ENCODE data around the gene SND1.

The SND1 gene

DNA sequence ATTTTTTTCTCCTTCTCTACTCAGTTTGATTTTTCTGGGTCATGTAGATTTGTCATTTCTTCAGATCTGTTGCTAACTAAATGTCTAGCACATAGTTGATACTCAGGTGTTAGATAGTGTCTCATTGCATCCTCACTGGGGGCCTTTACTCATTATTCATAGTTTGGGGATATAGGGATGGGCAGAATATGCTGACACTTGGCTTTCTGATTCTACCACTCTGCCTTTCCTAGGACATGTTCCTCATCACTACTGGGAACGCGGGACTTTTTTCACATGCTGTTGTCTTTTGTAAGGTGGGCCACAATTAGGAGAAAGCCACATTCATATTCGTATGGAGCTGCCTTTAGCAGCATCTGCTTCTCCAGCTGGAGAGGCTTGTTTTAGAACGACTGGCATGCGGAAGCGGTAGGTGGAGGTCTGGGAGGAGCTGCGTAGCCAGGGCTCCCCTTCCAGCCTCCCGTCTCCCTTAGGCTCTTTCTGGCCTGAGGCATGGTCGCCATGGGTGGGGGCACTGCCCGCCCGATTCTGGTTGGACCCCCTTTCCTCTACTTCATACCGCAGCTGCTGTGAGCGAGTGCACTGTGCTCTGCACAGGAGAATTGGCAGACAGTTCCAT, 78.8 kb downstream of the SND1 start:
- DNase-seq (ENCODE audit: low read depth, low spot score), result no peak

DNA sequence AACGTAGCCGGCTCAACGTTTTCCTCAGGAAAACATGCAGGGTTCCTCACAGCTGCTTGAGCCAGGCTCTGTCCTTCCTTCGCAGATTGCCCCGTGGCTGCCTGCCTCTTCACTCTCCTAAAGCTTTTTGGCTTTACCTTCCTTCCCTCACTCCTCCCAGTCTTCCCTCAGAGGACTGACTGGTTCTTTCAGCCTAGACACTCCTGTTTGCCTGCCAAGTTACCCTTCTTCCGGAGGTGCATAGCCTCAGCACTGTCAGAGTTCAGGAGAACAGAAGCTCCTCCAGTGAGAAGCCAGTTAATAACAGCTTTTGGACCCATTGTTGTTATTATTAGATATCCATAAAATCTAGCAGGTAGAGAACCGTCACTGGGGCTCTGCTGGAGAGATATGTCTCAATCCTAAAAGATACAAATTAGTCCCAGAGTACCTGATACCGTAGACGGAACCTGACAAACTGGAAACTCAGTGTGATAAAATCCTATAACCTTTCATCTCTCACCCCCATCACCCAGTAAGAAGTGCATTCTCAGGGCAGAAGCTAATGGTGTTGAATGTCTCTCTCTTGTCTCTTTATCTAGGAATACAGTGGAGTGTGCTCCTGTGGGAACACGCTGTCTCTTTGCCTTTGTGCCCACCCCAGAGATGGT, 79.6 kb downstream of the SND1 start:
- DNase-seq (ENCODE audit: low read depth, low spot score), result no peak

DNA sequence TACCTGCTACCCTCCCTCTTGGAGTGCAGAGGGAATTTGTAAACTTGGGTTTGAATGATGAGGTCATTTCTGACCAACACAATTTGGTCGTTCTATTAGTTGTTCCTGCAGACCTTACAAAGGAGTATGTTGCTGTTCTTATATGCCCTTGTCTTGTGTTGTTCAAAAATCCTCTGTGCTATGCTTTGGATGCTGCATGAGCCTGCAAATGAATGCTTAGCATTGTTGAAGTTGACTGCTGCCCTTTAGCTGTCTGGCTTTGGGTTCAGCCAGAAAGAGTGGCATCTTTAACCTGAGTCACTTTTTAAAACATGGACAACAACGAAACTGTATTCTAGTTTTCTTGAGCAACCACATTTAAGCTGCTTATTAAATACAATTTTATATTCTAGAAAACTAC, 80.3 kb downstream of the SND1 start:
- no peak for DNase-seq (ENCODE audit: low read depth, low spot score)

DNA sequence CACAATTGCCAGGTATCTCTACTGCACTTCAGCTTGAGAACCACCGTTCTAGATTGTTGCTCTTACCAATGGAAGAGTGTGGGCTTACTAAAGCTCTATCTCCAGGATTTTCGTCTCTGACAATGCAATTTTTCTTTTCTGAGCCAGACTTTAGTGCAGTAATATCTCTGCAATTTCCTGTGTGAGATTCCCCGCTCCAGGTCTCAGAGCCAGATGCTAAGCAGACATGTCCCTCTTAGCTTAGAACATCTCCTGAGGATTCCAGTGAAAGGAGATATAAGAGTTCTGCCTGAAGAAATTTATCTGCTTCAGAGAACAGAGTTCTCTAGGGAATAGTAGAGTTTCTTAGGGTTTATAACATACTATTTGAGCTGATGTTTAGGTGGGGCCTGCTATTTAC, 82.0 kb downstream of the SND1 start:
- no peak for DNase-seq (ENCODE audit: low read depth, low spot score)

DNA sequence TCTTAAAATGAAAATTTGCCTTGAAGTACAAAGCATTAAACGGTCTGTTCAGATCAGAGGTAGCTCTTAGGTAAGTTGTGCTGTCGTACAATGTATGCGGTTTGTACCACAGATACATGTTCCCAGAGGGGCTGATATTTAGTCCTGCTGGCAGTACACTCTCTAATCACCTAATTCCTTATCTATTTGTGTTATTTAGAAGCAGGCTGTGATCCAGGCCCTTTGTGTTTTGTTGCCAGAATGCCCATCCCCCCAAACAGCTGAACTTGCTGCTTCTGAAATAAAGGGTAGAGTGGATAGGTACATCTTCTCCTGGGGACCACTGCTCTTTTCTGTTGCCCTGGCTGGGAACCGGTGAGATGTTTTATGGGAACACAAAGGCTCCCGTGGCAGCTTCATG, 84.5 kb downstream of the SND1 start:
- DNase-seq (ENCODE audit: low read depth, low spot score), result no peak

DNA sequence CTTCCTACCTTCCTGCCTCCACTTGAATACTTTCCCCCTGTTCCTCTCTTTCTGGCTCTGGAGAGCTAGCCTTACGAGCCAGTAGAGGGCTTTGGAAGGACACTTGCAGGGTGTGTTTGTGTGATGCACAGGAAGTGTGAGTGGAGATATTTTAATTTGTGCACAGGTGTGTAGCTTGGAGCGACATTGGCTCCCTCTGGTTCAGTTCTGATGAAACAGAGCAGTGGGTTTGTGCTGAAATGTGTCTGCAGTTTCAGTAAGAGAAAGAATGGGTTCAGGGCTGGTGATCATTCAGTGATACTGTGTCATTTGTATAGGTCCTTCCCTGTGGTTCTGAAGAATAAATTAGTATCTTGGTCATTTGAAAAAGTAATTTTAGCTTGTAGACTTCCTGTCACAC, 86.9 kb downstream of the SND1 start:
- DNase-seq (ENCODE audit: low read depth, low spot score), result no peak

DNA sequence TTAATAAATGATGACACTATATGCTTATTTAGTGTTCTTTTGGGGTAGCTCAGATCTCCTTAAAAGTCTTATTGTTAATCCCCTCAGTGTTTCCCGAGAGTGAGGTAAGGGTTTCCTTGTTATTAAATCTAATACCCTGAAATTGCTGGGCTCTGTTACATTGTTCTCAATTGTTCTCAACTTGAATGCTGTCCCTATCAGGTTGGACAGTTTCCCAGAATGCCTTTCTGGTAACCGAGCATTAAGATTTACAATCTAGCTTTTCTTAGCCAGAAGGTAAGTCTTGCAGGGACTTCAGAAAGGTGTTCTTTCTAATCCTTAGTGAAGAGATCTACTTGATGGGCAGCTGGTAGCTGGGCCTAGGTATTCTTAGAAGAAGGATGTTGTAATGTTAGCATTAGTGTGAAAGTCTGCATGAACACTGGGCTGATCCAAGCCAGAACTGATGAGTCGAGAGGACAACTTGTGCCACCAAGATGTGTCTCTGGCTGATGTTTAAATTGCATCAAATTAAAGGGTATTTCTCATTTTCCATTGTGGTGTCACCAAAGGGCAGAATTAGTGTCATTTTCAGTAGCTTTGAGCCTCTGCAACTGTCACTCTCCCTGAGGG, 89.9 kb downstream of the SND1 start:
- no peak for DNase-seq (ENCODE audit: low read depth, low spot score)

- DNase-seq (ENCODE audit: low read depth, low spot score), result no peak
Observed at GRCh38 chr7:127745445-127745844, 93.5 kb downstream of the SND1 start.

DNA sequence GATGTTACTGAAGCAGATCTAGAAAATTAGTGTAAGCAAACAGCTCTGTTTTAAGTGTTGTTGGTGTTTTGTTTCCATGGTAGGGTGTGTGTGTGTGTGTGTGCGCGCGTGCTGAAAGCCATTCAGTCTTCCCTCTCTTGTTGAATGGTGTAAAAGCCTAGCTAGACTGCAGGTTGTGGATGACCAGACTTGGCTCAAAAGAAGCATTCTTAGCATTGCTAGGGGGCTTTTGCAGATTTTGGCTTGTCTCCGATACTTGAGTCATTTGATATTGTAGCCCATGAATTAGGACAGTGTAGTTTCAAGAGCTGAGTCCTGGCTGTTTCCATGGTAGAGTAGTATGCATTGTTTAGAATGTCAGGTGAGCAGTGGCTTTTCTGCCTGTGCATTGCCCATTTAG, 99.1 kb downstream of the SND1 start:
- no peak for DNase-seq (ENCODE audit: low read depth, low spot score)

DNA sequence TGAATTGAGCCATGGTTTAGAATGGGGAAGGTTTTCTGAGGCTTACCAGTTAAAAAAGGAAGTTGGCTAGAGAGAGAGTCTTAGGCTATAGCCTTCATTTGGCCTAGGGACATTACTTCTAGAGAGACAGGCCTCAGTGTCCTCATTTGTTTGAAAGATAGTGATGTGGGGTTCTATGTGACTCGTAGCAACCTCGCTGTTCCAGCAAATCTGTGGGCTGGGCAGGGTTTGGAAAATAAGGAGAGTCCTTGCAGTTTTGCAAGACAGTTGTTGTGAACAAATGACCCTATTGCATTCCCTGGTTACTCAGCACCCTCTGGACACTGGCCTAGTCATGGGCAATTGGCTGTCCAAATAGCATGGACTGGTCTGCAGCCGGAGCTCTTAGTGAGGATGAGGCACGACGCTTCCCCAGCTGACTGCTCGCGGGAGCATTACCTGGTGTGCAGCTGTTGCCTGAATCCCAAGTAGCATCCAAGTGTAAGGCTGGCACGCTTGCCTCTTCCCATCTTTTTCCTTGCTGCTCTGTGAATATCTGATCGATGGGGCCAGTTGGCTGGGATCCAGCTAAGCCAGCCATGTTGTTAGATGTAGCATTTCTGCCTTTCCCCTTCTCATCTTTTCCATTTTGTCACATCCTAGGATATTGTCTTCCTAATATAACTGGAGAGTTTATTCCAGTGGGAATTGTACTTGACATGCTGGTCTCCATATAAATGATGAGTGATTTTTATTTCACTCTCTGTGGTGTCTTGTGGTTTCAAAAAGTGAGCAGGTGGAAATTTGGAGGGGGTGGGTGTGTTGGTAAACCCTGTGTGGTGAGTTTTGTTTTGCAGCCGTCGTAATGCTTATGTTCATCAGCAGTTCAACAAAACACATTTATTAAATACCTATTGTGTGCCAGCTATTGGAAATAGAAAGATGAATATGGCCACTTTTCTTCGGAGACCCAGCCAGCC, 99.8 kb downstream of the SND1 start:
- DNase-seq (ENCODE audit: low read depth, low spot score), result no peak

GRCh38 chr7:127752829-127753228, 100.8 kb downstream of the SND1 start:
- no peak for DNase-seq (ENCODE audit: low read depth, low spot score)

DNA sequence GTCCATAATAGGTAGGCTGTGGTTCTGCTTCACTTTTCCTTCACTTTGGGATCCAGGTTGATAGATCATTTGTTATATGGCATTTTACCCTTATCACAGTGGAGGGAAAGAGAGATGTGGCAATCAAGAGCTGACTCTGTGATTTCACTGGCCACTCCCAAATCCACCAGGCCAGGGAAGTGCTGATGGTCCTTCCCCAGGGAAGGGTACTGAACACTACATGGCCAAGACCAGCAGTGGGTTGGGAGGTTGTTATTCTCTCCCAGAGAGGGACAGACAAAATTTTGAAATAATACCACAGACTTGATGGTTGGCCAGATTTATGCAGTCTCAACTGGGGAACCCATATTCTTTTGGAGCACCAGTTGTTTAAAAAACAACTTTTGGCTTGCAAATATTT, 102.5 kb downstream of the SND1 start:
- no peak for DNase-seq (ENCODE audit: low read depth, low spot score)

DNA sequence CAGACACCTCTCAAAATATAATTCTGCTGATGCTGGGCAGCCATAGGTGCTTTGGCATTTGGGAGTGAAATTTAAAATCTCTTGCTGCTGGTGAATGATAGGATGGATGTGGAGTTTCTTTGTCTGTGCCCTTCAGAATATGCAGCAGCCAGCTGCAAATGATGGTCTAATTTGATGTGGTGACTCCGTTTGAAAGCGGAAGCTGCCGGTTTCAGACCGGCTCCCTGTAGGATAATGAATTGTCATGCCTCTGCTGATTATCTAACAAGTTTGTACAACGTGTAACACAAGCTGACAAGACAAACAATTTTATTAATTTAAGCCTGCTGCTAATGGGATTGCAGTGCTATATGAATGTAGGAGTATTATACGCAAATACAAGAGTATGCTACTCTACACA, 103.5 kb downstream of the SND1 start:
- DNase-seq (ENCODE audit: low read depth, low spot score), result no peak

DNA sequence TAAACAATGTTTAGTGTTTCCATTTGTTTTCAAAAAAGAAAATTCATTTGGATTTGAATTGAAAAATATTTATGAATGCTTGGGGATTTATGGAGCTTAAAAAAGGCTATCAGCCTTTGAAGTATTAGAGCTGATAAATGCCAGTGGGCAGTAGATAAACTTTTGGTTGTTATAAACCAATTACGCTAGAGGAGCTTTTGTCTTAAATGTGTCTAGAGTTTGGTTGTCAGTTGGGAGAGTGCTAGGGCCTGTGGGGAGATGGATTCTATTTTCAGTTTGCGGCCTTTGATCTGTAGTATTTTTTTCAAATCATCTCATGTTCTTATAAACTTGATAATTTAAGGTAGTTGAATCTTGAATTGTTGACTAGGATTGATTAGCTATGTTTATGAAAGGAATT, 104.0 kb downstream of the SND1 start:
- DNase-seq (ENCODE audit: low read depth, low spot score), result no peak

- DNase-seq (ENCODE audit: low read depth, low spot score), result no peak
Observed at GRCh38 chr7:127758105-127758504, 106.1 kb downstream of the SND1 start.

DNA sequence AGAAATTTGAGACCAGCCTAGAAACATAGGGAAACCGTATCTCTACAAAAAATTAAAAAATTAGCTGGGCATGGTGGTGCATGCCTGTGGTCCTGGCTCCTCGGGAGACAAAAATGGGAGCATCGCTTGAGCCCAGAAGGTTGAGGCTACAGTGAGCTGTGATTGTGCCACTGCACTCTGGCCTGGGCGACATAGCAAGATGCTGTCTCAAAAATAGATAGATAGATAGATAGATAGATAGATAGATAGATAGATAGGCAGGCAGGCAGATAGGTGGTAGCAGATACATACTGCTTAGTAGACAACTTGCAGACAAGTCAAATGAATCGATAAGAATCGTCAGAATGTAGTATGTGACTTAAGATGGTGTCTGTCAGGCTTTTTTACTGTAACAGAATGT, 106.9 kb downstream of the SND1 start:
- DNase-seq (ENCODE audit: low read depth, low spot score), result no peak

DNA sequence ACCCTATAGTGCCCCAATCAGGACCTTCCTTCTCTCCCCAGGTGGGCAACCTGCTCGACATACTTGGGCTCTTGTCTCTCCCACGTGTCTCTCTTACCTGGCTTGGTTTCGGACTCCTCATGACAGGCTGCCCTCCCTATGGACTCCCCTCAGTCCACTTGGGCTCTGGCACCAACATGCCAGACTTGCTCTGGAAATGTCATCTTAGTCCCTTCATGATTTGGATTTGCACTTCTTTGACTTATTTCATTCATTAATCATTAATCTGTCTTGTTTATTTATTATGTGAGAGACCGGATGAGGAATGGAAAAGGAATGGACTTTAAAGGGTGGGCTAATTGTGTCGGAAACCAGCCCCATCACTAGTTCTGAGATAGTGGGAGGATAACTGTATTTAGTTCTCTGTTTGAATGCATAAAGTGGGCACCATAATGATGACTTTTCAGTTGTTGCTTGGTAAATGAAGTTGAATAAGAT, 108.0 kb downstream of the SND1 start:
- DNase-seq (ENCODE audit: low read depth, low spot score), result no peak

DNA sequence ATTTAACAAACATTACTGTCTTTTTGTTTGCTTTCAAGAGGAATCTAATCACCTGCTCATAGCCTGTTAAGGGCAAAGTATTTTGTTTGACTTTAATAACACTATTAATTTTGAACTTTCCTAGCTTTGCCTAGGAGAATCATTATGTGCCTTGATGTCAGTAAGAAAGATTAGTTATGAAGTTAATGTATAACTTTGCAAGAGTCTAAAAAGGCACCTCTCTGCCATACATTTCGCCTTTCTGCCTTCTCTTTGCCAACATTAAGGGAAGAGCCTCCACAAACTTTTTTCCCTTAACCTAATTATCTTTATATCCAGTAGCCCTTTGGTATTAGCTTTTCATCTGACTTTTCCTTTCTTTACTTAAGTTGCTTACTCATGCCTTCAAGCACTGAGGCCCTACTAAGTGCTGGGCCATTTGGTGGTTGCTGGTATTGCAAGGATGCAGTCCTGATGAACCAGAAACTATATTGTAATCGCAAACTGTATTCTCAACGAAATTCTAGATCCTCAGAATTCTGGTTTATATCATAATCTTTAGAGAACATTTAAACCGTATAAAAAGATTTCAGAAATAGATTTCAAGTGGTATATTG, 108.5 kb downstream of the SND1 start:
- no peak for DNase-seq (ENCODE audit: low read depth, low spot score)

DNA sequence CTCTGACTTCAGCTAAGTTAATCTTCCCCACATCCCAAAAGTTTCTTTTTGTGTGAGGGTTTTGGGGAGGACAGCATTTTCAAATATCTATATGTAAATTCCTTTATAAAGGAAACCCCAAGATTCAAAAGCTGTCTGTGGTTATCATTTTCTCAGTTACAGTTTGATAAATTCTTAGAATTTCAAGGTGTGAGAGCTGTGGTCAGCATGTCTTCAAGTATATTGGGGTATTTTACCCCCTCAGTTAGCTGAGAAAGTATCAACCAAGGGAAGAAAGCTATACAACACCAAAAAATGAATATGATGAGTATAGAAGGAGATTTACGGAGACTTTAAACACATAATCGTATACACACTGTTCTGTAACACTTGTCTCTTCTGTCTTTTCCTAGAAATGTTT, 109.2 kb downstream of the SND1 start:
- DNase-seq (ENCODE audit: low read depth, low spot score), result no peak

DNA sequence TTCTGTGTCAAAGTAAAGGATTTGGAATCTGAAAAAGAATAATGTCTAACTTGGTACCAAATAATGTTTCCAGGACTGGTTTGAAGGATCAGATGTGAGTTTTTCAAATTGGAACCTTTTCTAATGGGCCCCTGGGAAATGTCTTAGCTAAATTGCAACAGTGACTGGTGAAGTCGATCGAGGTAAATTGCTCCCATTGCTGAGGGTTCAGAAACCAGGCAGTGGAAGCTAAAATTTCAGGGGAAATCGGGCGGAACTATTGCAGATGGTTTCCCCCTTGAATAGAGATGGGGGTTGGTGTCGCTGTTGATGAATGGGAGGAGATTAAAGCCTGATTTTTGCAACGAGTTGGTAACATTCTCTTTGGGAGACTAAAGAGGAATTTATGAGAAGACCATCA, 112.7 kb downstream of the SND1 start:
- no peak for DNase-seq (ENCODE audit: low read depth, low spot score)

GRCh38 chr7:127765150-127765549, 113.2 kb downstream of the SND1 start:
- DNase-seq (ENCODE audit: low read depth, low spot score), result no peak

All from activated naive CD8-positive, alpha-beta T cell treated with anti-CD3 and anti-CD28 coated beads, Interleukin-2, amount 50 U/mL, for 16 hours (primary cell).